Measurements from ENCODE around the gene LIN37.
"Not testable (repeated sequence)": the region's sequence is repeated elsewhere in the genome, so short reads cannot be mapped to it uniquely, and the experiment has no call there.

Gene LIN37

GRCh38 chr19:35782589-35782988 lies 34.2 kb downstream of the LIN37 start:
- H3K4me3 ChIP-seq: no peak overlapping the region
- H3K27ac ChIP-seq: no peak overlapping the region

- Histone ChIP-seq H3K4me3 (no peak overlapping the region), H3K27ac (no peak overlapping the region)
These were observed 35.4 kb downstream of the LIN37 start for GRCh38 chr19:35783469-35784434.

GRCh38 chr19:35784503-35785338 lies 36.3 kb downstream of the LIN37 start:
- no peak overlapping the region for H3K27ac ChIP-seq
- no peak overlapping the region for H3K4me3 ChIP-seq

- no peak overlapping the region for H3K27ac ChIP-seq
- H3K4me3 ChIP-seq: no peak overlapping the region
These were observed 36.9 kb downstream of the LIN37 start for GRCh38 chr19:35785339-35785627.

- H3K27ac ChIP-seq: no peak overlapping the region
- no peak overlapping the region for H3K4me3 ChIP-seq
These were observed 38.2 kb downstream of the LIN37 start for GRCh38 chr19:35786299-35787160.

GRCh38 chr19:35787227-35787799 lies 38.9 kb downstream of the LIN37 start:
- H3K4me3 ChIP-seq: no peak overlapping the region
- H3K27ac ChIP-seq: no peak overlapping the region

GRCh38 chr19:35788205-35788960 lies 40.0 kb downstream of the LIN37 start:
- Histone ChIP-seq H3K27ac (no peak overlapping the region), H3K4me3 (no peak overlapping the region)

GRCh38 chr19:35789195-35789977 lies 41.0 kb downstream of the LIN37 start:
- H3K27ac ChIP-seq: no peak overlapping the region
- no peak overlapping the region for H3K4me3 ChIP-seq

- H3K27ac ChIP-seq: no peak overlapping the region
- H3K4me3 ChIP-seq: no peak overlapping the region
These were observed 41.9 kb downstream of the LIN37 start for GRCh38 chr19:35789978-35790944.

GRCh38 chr19:35790981-35791813 lies 42.8 kb downstream of the LIN37 start:
- Histone ChIP-seq H3K4me3 (no peak overlapping the region), H3K27ac (no peak overlapping the region)

- Histone ChIP-seq H3K4me3 (no peak overlapping the region), H3K27ac (no peak overlapping the region)
These were observed 43.5 kb downstream of the LIN37 start for GRCh38 chr19:35791814-35792279.

- Histone ChIP-seq H3K4me3 (no peak overlapping the region), H3K27ac (no peak overlapping the region)
These were observed 43.9 kb downstream of the LIN37 start for GRCh38 chr19:35792312-35792711.

- Histone ChIP-seq H3K27ac (no peak overlapping the region), H3K4me3 (no peak overlapping the region)
These were observed 44.5 kb downstream of the LIN37 start for GRCh38 chr19:35792888-35793287.

- Histone ChIP-seq H3K27ac (no peak overlapping the region), H3K4me3 (no peak overlapping the region)
These were observed 45.2 kb downstream of the LIN37 start for GRCh38 chr19:35793381-35794165.

- H3K4me3 ChIP-seq, H3K27ac ChIP-seq: not testable (repeated sequence)
These were observed 47.2 kb downstream of the LIN37 start for GRCh38 chr19:35795564-35795963.

All from skin epidermis (tissue), 12 donors.